SH-SY5Y (cell line): ENCODE results near the gene PIBF1.

Source experiments
- GATA2 ChIP-seq: IDR thresholded peaks from 2 replicates; pipeline ENCODE4 v1.6.1; 2011; ENCODE audit warnings: mild to moderate bottlenecking, low read depth, low read length
- GATA3 ChIP-seq: IDR thresholded peaks from 2 replicates; pipeline ENCODE4 v1.6.1; 2011; ENCODE audit warnings: low read depth, mild to moderate bottlenecking, low read length, moderate library complexity

DNA sequence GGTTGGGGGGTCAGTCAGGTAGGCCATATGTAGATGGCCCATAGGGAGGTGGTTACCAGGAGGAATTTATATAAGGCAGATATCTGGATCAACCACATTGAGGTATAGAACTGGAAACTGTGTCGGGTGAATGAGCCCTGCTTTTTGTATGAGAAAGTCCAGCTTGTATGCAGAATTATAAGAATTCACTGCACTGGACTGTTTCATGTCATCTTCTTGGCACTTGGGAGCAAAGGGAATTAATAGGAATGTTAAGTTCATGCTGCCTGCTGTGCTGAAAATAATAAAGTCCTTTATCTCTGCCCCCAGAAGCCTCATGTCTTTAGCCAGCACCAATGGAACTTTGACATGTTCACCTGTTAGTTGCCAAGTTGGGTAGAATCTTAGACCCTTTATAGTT is 41.9 kb upstream of the PIBF1 start:
- TF ChIP-seq GATA3: no peak
- no peak for TF ChIP-seq GATA2
